Activated CD4-positive, CD25-positive, alpha-beta regulatory T cell treated with anti-CD3 and anti-CD28 coated beads, Interleukin-2, amount 50 U/mL, for 72 hours (primary cell): Measurements from ENCODE around the gene ZGRF1.
"Not testable (repeated sequence)": the region's sequence is repeated elsewhere in the genome, so short reads cannot be mapped to it uniquely, and the experiment has no call there.

ENCODE experiments used
- DNase-seq: peaks from one replicate; pipeline ENCODE4 v3.0.0; 2021

The ZGRF1 gene, protein sequence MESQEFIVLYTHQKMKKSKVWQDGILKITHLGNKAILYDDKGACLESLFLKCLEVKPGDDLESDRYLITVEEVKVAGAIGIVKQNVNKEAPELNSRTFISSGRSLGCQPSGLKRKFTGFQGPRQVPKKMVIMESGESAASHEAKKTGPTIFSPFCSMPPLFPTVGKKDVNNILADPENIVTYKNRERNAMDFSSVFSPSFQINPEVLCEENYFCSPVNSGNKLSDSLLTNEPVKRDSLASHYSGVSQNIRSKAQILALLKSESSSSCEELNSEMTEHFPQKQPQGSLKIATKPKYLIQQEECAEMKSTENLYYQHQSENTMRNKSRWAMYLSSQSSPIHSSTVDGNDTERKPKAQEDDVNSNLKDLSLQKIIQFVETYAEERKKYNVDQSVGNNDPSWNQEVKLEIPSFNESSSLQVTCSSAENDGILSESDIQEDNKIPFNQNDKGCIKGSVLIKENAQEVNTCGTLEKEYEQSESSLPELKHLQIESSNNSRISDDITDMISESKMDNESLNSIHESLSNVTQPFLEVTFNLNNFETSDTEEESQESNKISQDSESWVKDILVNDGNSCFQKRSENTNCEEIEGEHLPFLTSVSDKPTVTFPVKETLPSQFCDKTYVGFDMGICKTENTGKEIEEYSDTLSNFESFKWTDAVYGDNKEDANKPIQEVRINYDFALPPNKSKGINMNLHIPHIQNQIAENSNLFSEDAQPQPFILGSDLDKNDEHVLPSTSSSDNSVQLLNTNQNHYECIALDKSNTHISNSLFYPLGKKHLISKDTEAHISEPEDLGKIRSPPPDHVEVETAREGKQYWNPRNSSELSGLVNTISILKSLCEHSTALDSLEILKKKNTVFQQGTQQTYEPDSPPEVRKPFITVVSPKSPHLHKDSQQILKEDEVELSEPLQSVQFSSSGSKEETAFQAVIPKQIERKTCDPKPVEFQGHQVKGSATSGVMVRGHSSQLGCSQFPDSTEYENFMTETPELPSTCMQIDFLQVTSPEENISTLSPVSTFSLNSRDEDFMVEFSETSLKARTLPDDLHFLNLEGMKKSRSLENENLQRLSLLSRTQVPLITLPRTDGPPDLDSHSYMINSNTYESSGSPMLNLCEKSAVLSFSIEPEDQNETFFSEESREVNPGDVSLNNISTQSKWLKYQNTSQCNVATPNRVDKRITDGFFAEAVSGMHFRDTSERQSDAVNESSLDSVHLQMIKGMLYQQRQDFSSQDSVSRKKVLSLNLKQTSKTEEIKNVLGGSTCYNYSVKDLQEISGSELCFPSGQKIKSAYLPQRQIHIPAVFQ (N-terminal part only)

DNA sequence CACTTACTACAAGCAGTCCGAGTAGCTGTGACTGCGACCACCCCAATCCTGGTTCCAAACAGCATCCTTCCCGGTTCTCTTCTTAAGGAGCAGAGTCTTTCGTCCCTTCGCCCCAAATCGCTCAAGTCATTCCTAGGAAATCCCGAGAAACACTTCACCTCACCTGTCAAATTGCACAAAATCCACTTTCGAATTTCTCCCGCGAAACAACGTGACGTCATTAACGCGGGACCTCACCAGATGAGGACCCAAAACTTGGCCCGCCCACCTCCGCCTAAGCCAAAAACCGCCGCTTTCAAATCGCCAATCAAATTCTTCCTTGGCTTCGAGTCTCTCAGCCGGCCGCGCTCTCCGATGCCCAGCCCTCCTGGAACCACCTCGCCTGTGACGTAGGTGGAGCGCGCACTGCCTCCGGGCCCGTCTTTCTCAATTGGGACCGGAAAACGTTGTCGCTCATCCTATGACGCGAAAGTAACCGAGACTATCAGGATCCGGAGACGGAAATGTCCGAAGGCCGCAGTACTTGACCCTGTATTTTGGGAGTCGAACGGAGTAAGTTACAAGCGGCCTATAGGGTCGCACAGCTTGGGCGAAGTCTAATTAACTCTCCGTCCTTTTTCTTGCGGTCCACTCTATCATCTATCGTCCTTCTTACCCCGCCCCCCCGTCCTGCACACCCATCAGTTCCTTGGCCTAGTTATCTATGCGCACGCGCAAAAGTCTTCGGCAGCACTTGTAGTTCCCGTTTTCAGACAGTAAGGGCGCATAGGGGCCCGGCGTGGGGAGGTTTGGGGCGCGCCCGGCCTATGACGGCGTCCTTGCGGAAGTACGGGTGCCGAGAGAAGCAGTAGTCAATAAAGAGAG is at the start of gene ZGRF1, which contains the start of gene LARP7:
ZGRF1 (minus strand) TSS at position 222 of the 864 bp plus-strand sequence. CDS start 3,733 bp downstream, outside the sequence.
LARP7 (plus strand) TSS at position 456 of the 864 bp plus-strand sequence. CDS start 7,527 bp downstream, outside the sequence.
- peak; percentile 94 for DNase-seq

DNA sequence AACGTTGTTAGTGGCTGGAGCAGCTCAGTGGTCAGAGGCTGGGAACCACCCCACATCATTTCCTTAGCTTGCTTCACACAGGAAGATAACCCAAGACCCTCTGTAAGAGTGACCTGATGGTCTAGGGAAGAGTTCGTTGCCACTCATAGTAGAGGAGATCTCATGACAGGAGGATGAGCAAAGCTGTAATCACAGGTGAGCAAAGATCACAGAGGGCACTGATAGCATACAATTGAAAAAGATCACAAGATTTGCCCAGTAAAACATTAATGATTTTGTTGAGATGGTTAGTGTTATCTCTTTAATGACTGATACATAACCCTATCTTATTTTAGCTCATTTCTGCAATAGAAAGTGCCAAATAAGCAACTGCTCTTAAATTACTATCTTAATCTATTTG is 44.3 kb upstream of the ZGRF1 start:
- no peak for DNase-seq

DNA sequence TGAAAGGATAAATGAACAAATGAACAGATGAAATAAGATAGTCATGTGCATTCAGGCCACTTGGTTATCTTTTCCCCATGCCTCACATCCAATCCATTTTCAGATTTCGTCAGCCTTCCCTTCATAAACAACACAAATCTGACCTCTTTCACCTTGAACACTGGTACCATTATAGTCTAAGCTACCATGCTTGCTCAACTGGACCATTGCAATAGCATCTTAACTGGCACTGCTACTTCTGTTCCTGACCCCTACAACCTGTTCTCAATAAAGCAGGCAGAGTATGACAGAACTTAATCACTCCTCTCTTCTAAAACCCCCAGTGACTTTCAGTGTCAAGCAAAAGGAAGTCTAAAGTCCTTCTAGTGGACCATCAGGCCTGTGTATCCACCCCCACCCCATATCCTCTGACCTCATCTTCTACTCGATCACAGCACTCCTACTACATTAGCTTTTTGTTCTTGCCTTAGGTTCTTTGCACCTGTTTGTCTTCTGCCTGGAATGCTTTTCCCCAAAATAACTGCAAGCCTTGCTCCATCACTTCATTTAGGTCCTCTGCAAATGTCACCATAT is 40.9 kb upstream of the ZGRF1 start:
- no peak for DNase-seq

DNA sequence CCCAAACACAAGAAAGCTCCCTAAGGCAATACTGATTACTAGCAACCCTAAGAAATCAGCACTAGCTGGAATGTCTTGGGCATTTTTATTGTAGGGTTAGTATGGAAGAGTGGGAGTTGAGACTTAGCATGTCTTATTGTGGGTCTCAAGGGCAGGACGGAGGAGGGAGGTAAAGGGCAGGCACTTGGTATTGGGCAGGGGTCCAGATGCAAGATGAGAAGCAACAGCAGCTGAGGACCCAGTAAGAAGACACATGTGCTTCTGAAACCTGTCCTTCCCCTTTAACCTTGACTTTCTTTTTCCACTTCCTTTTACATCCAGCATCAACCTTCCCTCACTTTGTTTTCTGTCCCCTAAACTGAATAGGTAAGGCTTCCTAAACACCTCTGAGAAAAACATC is 37.7 kb upstream of the ZGRF1 start:
- no peak for DNase-seq

DNA sequence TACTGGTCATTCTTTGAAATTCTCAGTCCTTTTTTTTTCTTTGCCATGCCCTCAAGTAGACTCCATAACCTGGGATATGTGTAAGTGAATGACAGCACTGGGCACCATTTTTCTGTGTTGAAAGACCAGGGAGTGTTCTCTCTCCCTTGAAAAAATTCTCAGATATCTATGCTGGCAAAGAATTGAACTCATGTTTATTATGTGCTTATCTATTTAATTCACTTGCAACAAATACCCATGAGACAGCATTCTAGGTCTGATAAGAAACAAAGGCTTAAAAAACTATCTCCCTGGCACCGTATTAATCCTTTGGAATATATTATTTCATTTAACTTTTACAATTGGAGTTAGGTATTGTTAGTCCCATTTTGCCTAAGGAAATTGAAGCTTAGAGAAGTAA is 37.0 kb upstream of the ZGRF1 start:
- no peak for DNase-seq

DNA sequence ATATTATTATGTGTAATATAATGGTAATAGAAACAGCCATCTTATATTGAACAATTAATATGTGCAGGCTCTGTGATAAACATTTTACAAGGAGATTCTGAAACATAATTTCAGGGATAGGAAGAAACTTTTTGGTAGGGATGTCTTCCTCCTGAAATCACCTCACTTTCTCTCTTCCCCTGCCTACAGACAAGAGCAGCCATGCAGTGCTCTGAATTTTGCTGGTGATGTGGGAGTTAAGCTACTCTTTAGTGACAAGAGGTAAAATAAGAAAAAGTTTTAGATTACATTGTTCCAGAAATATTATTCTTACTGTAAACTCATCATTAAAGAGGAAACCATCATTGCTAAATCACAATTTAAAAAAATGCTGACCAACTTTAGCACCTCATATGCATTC is 36.4 kb upstream of the ZGRF1 start:
- no peak for DNase-seq

DNA sequence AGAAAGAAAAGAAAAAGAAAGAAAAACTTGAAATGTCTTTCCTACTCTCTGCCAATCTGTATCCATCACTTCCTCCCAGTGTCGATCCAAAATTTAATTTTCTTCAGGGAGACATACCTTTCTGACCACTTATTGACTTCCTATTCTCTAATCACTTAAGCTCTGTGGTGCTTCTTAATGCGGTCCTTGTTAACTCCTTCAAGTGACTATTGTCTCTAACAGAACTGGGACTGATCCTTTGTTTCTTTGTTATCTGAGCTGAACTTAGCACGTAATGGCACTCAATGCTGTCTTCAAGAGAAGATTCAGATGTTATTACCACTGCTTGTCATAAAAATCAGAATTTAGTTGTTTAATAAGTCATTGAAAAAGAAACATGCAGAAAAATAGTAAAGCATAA is 31.4 kb upstream of the ZGRF1 start:
- DNase-seq, result no peak

DNA sequence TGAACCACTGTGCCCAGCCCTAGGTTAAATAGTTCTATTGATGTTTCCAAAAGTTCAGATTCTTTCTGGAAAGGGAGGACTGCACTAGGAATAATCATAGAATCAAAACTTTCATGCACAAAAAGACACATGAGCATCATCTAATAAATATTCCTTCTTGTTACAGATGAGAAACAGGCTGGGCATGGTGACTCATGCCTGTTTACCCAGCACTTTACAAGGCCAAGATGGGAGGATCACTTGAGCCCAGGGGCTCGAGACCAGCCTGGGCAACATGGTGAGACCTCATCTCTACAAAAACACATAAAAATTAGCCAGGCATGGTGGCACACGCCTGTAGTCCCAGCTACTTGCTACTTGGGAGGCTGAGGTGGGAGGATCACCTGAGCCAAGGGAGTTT is 27.9 kb upstream of the ZGRF1 start:
- no peak for DNase-seq

DNA sequence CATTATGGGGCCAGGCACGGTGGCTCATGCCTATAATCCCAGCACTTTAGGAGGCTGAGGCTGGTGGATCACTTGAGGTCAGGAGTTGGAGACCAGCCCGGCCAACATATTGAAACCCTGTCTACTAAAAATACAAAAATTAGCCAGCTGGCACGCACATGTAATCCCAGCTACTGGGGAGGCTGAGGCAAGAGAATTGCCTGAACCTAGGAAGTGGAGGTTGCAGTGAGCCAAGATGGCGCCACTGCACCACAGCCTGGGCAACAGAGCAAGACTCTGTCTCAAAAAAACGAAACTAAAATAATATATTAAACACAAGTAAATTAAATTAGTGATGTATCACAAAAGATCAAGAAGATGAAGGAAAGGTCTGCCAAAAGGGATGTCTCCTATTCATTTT is 19.4 kb upstream of the ZGRF1 start:
- not testable (repeated sequence) for DNase-seq

DNA sequence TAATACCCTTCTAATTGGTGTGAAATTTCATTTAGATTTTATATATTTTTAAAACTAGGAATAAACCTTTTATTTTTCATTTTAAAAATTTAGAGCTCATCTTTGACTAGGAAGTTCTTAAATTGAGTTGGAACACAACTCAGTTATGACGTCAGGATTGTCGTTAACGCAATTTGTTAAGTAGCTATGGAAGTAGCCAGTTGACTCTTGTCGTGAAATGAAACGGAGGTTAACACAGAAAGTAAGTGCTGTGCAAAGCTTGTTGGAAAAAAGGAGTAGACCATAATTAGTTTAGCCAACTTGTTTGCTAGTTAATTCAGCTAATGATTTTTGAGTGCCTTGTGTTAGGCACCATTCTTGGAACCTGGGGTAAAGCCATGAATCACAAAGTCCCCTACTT is 18.6 kb upstream of the ZGRF1 start:
- no peak for DNase-seq

DNA sequence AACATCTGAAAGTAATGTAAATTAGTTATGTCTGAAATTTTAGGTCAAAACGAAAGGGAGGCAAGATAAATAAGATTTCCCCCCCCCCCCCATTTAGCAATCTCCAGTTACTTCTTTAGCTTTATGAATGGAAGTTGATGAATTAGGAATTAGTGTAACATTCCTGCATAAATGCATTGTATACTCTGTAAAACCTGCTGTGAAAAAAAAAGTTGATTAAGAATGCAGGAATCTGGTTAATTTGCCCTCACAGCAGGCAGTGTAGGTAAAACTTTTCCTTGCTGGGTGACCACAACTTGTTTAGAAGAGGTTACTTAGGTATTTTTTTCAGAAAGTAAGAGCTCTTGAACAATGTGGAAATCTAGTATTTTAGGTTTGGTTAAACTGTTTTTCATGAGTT is 15.5 kb upstream of the ZGRF1 start:
- DNase-seq, result no peak

DNA sequence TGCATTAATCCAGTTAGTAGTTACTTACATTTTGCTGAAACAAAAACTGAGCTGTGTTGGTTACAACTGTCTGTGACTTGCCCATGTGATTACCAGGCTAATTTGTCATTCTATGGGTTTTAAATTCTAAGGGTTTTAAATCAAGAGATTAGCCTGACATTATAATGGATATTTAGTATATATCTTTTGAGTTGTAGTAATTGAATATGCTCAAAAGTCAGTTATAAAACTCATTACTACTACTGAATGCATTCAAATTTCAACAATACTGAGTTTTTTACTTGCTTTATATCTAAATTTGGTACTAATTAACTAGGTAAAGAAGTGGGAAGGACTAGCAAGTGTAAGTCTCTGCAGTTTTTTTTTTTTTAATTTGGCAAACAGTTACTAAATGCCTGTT is 14.9 kb upstream of the ZGRF1 start:
- no peak for DNase-seq

DNA sequence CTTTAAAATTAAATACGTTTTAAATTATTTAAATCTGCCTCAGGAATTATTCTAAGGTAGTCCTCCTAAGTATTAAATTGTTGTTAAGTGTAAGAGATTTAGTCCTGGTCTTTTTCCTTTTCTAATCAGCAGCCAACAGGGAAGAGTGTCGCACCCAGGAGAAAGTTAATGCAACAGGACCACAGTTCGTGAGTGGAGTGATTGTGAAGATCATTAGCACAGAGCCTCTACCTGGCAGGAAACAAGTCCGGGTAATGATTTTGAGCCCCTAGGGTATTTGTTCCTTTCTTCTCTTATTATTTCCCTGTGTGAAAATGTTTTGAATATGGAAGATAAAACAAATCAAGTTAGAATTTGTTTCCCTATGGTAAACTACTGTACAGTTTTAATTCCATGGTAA is 13.6 kb upstream of the ZGRF1 start:
- no peak for DNase-seq

DNA sequence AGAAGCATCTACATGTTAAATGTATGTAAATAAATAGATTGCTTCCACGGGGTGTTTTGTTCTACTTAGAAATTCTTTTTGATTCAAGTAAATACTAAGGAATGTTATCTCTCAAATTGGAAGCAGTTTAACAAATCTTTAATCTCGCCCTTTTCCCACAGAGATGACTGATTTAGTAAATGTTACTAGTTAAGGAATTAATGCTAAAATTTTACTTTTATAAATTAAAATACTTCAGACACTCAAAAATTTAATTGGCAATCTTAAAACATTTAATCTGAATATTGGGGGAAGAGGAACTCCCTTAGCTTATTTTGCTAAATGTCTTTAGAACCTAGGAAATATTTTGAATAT is 12.3 kb upstream of the ZGRF1 start:
- DNase-seq, result no peak

DNA sequence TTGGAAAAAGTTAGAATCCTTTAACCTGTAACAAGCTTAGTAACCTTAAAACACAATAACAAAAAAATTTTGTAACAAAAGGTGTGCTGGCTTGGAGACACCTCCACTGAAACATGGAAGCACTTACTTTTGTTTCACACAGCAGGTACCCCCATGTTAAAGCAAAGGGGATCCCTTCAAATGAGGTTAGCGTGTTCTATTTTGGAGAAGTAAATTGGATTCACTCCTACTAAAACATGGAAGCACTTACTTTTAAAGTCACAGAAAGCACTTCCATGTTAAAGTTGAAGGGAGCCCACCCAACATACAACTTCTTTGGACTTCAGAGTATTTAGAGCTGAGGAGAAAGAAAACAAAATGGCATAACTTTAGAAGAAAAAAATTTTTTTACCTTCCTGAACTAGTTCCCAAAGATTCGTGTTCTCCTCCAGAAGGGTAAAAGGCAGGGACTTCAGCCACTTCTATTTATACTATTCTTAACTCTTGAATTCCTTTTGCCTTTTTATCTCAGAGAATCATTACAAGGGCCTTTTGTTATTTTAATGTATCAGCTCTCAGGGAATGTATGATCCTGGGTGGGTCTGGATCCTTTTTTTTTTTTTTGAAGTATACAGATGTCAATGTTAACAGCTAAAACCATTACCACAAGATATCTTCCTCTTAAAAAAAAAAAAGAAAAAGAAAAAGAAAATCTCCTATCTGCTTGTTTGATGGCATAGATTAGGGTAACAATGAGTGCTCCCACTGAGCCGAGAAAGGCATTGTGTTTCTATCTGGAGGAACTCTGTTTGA is 11.8 kb upstream of the ZGRF1 start:
- no peak for DNase-seq

DNA sequence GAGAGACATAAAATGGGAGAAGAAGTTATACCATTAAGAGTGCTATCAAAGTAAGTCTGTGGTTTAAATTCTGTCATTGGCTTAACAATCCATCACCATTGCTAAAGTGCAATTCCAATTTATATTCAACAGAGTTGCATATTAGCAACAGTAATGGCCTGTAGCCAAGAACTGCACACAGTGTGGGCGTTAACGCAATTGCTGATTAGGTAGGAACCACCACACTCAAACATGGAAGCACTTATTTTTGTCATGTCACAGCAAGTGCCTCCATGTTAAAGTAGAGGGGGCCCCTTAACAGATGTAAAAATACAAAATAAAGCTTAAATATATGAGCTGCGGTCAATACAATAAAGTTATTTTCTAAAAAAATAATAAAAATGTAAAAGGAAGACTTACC is 11.1 kb upstream of the ZGRF1 start:
- no peak for DNase-seq

DNA sequence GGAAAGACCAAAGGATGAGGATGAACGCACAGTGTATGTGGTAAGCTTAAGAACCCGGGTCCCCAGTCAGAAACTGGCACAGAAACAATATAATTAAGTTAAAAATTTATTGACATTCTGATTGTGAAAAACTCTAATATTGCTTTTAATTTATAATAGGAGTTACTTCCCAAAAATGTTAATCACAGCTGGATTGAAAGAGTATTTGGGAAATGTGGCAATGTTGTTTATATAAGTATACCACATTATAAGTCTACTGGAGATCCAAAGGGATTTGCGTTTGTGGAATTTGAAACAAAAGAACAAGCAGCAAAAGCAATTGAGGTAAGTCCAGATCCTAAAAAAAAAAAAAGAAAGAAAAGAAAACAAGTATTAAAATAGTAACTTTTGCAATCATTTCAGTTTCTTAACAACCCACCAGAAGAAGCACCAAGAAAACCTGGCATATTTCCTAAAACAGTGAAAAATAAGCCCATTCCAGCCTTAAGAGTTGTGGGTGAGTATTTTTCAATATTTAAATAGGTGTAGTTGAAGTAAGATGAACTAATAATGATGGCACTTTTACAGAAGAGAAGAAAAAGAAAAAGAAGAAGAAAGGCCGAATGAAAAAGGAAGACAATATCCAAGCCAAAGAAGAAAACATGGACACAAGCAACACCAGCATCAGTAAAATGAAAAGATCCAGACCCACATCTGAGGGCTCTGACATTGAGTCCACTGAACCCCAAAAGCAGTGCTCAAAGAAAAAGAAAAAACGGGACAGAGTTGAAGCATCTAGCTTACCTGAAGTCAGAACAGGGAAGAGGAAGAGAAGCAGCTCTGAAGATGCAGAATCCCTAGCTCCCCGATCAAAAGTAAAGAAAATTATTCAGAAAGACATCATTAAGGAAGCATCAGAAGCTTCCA is 10.2 kb upstream of the ZGRF1 start:
- no peak for DNase-seq

DNA sequence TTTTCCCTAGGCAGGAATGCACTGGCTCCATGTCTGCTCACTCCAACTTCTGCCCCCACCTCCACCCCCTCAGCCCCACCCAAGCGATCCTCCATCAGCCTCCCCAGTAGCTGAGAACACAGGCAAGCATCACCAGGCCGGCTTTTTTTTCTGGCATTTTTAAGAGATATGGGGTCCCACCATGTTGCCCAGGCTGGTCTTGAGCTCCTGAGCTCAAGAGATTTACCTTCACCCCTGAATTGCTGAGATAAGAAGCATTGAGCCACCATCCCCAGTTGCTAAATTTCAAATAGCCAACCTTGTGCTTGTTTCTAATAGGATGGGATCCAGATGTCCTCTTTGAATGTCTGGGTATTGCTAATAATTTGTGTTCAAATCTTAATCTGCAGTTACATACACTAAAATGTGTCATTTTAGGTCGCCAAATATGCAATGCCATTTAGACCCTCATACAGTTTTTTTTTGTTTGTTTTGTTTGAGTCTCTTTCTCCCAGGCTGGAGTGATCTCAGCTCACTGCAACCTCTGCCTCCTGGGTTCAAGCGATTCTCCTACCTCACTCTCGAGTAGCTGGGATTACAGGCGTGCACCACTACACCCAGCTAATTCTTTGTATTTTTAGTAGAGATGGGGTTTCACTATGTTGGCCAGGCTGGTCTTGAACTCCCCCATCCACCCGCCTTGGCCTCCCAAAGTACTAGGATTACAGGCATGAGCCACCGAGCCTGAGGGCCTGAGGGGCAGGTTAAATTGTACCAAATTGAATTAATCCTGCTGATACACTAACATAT is 9.0 kb upstream of the ZGRF1 start:
- DNase-seq, result no peak
